CD8-positive, alpha-beta memory T cell (primary cell): Measurements from ENCODE around the gene FLACC1. TPM values are rescaled to one million over a fixed set of nuclear protein-coding genes. Genes with fewer than 3 reads are reported as not detected.

Experiments
- CTCF ChIA-PET: fragments of 350-600 bp; sonication (Branson Sonifier 250); formaldehyde crosslinking; loops from one replicate; lab custom pipeline; 2021; ENCODE audit warnings: antibody characterized with exemption; lab: Charles Lee
- POLR2A ChIA-PET: fragments of 350-600 bp; sonication (Branson Sonifier 250); formaldehyde crosslinking; loops from one replicate; lab custom pipeline; 2021; ENCODE audit warnings: antibody characterized with exemption; lab: Charles Lee
- DNase-seq, 5 donors: peaks; one replicate each; pipeline versions ENCODE4 v3.0.0 to v3.0.0-alpha.2; 2020 to 2022; ENCODE audit warnings: mixed read lengths in 1 of 5
- H3K27ac ChIP-seq: one replicate; pipeline ENCODE4 v1.7.0; 2013; ENCODE audit warnings: low read depth, mild to moderate bottlenecking, low read length, moderate library complexity
- H3K27me3 ChIP-seq: 2 replicates; pipeline ENCODE4 v1.7.0; 2013; ENCODE audit warnings: low read length, mild to moderate bottlenecking; ENCODE audit not compliant: insufficient read depth, poor library complexity, severe bottlenecking
- H3K36me3 ChIP-seq: 2 replicates; pipeline ENCODE4 v1.7.0; 2013; ENCODE audit warnings: mild to moderate bottlenecking, low read length, moderate library complexity; ENCODE audit not compliant: insufficient read depth
- H3K4me1 ChIP-seq: 2 replicates; pipeline ENCODE4 v1.7.0; 2013; ENCODE audit warnings: mild to moderate bottlenecking, low read length, moderate library complexity; ENCODE audit not compliant: insufficient read depth
- H3K4me3 ChIP-seq: 2 replicates; pipeline ENCODE4 v1.7.0; 2013; ENCODE audit warnings: mild to moderate bottlenecking, low read length
- H3K9me3 ChIP-seq: 2 replicates; pipeline ENCODE4 v1.7.0; 2013; ENCODE audit warnings: mild to moderate bottlenecking, low read length
- H3K27ac Mint-ChIP-seq, 8 donors: one replicate each; pipeline ENCODE4 v1.8.0; 2020 to 2021; ENCODE audit warnings: mixed read lengths in 8 of 8, mild to moderate bottlenecking in 6 of 8, inconsistent platforms in 3 of 8, moderate library complexity in 3 of 8
- H3K27me3 Mint-ChIP-seq, 2 donors: one replicate each; pipeline ENCODE4 v1.8.0; 2020 to 2021; ENCODE audit warnings: mixed read lengths in 2 of 2, mild to moderate bottlenecking in 1 of 2, moderate library complexity in 1 of 2
- H3K36me3 Mint-ChIP-seq, 3 donors: one replicate each; pipeline ENCODE4 v1.8.0; 2020 to 2021; ENCODE audit warnings: mixed read lengths in 3 of 3, inconsistent platforms in 1 of 3, mild to moderate bottlenecking in 1 of 3
- H3K4me1 Mint-ChIP-seq, 3 donors: one replicate each; pipeline ENCODE4 v1.8.0; 2020 to 2021; ENCODE audit warnings: mixed read lengths in 3 of 3, inconsistent platforms in 1 of 3, mild to moderate bottlenecking in 1 of 3
- H3K4me3 Mint-ChIP-seq, 7 donors: one replicate each; pipeline ENCODE4 v1.8.0; 2020 to 2021; ENCODE audit warnings: mixed read lengths in 7 of 7, mild to moderate bottlenecking in 6 of 7, moderate library complexity in 4 of 7, inconsistent platforms in 2 of 7
- H3K9me3 Mint-ChIP-seq, 5 donors: one replicate each; pipeline ENCODE4 v1.8.0; 2020 to 2022; ENCODE audit warnings: mixed read lengths in 5 of 5, mild to moderate bottlenecking in 3 of 5, moderate library complexity in 2 of 5, inconsistent platforms in 1 of 5
- polyA plus RNA-seq: library from polyadenylated mRNA; unstranded; fragments of 300-500 nt; fragmentation: Illumina TruSeq; gene quantifications from one replicate; pipeline ENCODE4 v1.2.3, GENCODE V29; 2021
- total RNA-seq, 2 experiments: library from RNA; stranded (reverse); gene quantifications; one replicate each; pipeline ENCODE4 v1.2.3, GENCODE V29; 2021

FLACC1 gene
- total and polyA plus RNA-seq, 3 experiments from 2014 or later, result 0.97 to 2.5 (median 1.8) TPM

DNA sequence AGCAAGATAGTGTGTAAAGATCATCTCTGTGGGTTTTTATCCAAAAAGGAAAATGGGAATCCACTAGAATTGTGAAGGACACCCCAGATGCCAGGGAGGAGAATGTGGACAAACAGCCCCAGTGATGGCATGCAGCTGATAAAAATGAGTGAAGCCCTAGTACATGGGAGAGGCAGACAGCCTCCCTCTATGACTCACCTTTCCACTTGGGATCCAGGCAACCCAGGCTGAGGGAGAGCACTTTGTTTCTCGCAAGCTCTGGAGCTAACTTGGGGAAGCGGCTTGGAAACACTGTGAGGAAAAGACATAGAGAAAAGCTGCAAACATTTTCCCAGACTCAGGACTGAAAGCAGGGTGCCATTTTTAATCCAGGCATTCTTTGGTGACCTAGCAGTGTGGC lies 5.3 kb upstream of the FLACC1 start:
- Mint-ChIP-seq H3K27me3 (no peaks in the 10 kb centered on the region), H3K4me1 (peaks cover 25 to 47% (median 36%) of the 10 kb centered on the region in 3 donors), H3K27ac (peak overlapping the region in 2 of 8 donors; percentile 44 to 50), H3K36me3 (peaks cover 15 to 36% (median 35%) of the 10 kb centered on the region in 3 donors), H3K4me3 (peak overlapping the region in 1 of 7 donors; percentile 56), H3K9me3 (peaks cover 0 to 12% (median 9%) of the 10 kb centered on the region in 5 donors)
- Histone ChIP-seq H3K4me3 (no peak overlapping the region), H3K36me3 (no peaks in the 10 kb centered on the region), H3K9me3 (no peaks in the 10 kb centered on the region), H3K27me3 (no peaks in the 10 kb centered on the region), H3K4me1 (peaks cover 15% of the 10 kb centered on the region), H3K27ac (no peak overlapping the region)
- POLR2A ChIA-PET, result no interaction called here
- CTCF ChIA-PET, result interaction anchor here (3.8 to 4.5 kb wide), 2 partner anchors 125 to 129 kb away, joined by 25 to 55 read pairs; no protein-coding TSS in a partner anchor
- no peak for DNase-seq

DNA sequence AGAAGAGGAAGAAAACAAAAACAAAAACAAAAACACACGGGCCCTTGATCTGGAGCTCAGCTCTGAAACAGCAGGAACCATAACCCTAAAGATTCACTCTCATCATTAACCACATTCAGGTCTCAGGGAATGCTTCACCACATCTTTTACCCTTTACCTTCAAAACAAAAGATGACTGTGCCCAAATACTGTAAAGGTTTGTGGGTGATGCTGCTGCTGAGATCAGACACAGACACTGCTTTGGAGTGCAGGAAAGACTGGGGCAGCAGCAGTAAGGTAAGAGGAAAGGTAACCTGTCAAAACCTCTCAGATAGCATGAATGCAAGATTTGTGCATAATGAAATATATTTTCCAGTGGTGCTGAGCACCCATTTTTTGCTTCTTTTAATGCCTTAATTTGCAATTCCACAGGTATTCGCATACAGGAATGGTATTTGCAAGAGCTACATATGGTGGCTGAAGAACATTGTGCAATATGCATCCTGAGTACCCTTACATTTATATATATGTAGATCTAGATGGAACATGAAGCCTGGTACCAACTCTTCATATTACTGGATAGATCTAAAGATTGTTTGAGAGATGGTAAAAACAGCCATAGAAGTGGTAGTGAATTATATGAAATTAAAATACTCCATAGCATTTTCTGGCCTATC lies 4.1 kb upstream of the FLACC1 start:
- H3K27ac Mint-ChIP-seq, result peak overlapping the region in 5 of 8 donors; percentile 6 to 78 (median 28)
- H3K4me1 Mint-ChIP-seq, result peaks cover 22 to 44% (median 41%) of the 10 kb centered on the region in 3 donors
- ChIA-PET POLR2A (no interaction called here), CTCF (no interaction called here)
- Histone ChIP-seq H3K9me3 (no peaks in the 10 kb centered on the region), H3K4me3 (no peak overlapping the region), H3K36me3 (no peaks in the 10 kb centered on the region), H3K27ac (no peak overlapping the region), H3K27me3 (no peaks in the 10 kb centered on the region), H3K4me1 (peaks cover 15% of the 10 kb centered on the region)
- H3K36me3 Mint-ChIP-seq, result peaks cover 7 to 27% (median 24%) of the 10 kb centered on the region in 3 donors
- H3K9me3 Mint-ChIP-seq, result peaks cover 0 to 2% (median 0%) of the 10 kb centered on the region in 5 donors
- DNase-seq, result no peak
- no peak overlapping the region for H3K4me3 Mint-ChIP-seq
- no peaks in the 10 kb centered on the region for H3K27me3 Mint-ChIP-seq

DNA sequence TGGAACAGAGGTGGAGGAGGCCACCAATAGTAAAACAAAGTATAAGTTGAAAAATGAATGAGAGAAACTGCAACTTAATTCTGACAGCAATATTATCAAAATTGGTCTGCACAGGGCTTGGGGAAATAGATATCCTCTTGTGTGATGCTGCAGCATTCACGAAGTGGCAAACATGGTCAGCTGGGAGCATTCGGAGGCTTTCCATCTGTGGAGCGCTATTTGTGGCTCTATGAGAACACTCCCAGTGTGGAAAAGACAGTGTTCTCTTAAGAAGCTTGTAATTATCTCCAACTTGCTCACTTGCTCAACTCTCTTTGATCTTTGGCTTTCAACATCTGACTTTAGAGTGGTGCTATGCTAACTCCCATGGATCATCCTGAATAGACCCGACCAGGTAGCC lies 3.1 kb upstream of the FLACC1 start:
- no peak overlapping the region for H3K4me3 ChIP-seq
- H3K36me3 ChIP-seq, result no peaks in the 10 kb centered on the region
- H3K27me3 ChIP-seq, result no peaks in the 10 kb centered on the region
- Mint-ChIP-seq H3K36me3 (peaks cover 7 to 27% (median 18%) of the 10 kb centered on the region in 3 donors), H3K27ac (peak overlapping the region in 2 of 8 donors; percentile 41 to 60), H3K4me1 (peaks cover 22 to 44% (median 41%) of the 10 kb centered on the region in 3 donors), H3K27me3 (no peaks in the 10 kb centered on the region), H3K9me3 (peaks cover 0 to 2% (median 0%) of the 10 kb centered on the region in 5 donors), H3K4me3 (no peak overlapping the region)
- ChIA-PET POLR2A (no interaction called here), CTCF (no interaction called here)
- no peak for DNase-seq
- no peaks in the 10 kb centered on the region for H3K9me3 ChIP-seq
- peaks cover 15% of the 10 kb centered on the region for H3K4me1 ChIP-seq
- H3K27ac ChIP-seq, result no peak overlapping the region

DNA sequence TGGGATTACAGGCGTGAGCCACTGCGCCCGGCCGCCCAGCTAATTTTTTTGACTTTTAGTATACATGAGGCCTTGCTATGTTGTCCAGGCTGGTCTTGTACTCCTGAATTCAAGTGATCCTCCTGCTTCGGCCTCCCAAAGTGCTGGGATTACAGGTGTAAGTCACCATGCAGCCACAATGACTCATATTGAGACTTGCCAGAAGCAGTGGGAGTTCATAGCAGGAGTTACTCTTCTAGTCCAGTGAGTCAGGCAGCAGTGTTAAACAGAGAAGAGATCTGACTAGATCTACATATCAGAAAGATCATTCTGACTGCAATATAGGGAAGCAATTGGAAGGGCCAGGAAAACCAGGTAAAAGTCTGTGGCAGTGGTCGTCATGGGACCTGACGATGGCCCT lies 1.5 kb upstream of the FLACC1 start:
- no peaks in the 10 kb centered on the region for H3K27me3 Mint-ChIP-seq
- ChIA-PET POLR2A (no interaction called here), CTCF (interaction anchor here (2.4 kb wide), 1 partner anchor 126 kb away, joined by 10 read pairs; no protein-coding TSS in a partner anchor)
- H3K4me1 ChIP-seq, result peaks cover 11% of the 10 kb centered on the region
- peaks cover 7 to 26% (median 12%) of the 10 kb centered on the region in 3 donors for H3K36me3 Mint-ChIP-seq
- DNase-seq, result no peak
- H3K27me3 ChIP-seq, result no peaks in the 10 kb centered on the region
- H3K4me3 ChIP-seq, result no peak overlapping the region
- H3K4me1 Mint-ChIP-seq, result peaks cover 18 to 36% (median 36%) of the 10 kb centered on the region in 3 donors
- no peaks in the 10 kb centered on the region for H3K9me3 ChIP-seq
- no peaks in the 10 kb centered on the region for H3K9me3 Mint-ChIP-seq
- H3K27ac Mint-ChIP-seq, result peak overlapping the region in 1 of 8 donors; percentile 25
- no peak overlapping the region for H3K4me3 Mint-ChIP-seq
- H3K36me3 ChIP-seq, result no peaks in the 10 kb centered on the region
- H3K27ac ChIP-seq, result no peak overlapping the region

DNA sequence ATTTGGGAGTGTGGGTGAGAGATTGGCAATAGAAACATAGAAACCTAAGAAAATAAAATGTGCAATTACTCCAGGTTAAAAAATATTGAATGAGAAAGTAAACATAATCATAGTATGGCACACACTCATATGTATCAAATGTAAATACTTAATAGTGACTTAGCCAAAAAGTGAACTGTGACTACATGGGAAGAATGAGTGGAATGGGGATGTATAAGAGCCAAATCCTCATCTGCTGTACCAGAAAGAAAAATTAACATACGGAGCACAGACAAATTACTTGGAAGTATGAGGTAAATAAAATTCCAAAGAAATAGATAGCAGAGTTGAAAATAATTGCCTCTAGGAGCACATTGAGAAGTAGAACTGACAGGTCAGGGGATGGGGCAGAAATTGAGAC lies 4.0 kb downstream of the FLACC1 start:
- Histone ChIP-seq H3K9me3 (no peaks in the 10 kb centered on the region), H3K27ac (no peak overlapping the region), H3K4me3 (no peak overlapping the region), H3K27me3 (no peaks in the 10 kb centered on the region), H3K36me3 (no peaks in the 10 kb centered on the region), H3K4me1 (no peaks in the 10 kb centered on the region)
- POLR2A ChIA-PET, result no interaction called here
- no peak overlapping the region for H3K27ac Mint-ChIP-seq
- no peaks in the 10 kb centered on the region for H3K27me3 Mint-ChIP-seq
- H3K9me3 Mint-ChIP-seq, result no peaks in the 10 kb centered on the region
- H3K4me3 Mint-ChIP-seq, result no peak overlapping the region
- H3K4me1 Mint-ChIP-seq, result peaks cover 0 to 6% (median 0%) of the 10 kb centered on the region in 3 donors
- CTCF ChIA-PET, result no interaction called here
- H3K36me3 Mint-ChIP-seq, result peaks cover 14 to 19% (median 14%) of the 10 kb centered on the region in 3 donors
- no peak for DNase-seq

DNA sequence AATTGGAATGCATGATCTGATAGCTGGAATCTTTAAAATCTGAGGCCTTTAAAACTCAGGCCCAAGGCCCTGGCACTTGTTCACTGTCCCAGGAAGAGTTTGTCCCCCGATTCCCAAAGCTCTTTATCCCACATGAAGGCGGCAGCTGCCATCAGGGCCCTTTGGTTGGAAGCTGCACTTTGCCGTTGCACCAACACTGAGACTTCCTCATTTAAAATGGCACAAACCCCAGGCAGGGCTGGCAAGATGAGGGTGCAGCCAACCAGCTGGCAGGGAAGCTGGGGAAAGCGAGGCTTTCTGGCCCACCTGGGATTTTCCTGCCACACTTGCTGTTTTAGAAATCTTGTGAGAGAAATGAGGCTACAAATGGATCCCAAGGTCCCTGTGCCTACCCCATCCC lies 6.3 kb downstream of the FLACC1 start:
- DNase-seq, result no peak
- Mint-ChIP-seq H3K9me3 (no peaks in the 10 kb centered on the region), H3K27me3 (no peaks in the 10 kb centered on the region), H3K4me1 (no peaks in the 10 kb centered on the region), H3K36me3 (peaks cover 14 to 29% (median 14%) of the 10 kb centered on the region in 3 donors), H3K27ac (peak overlapping the region in 1 of 8 donors; percentile 78), H3K4me3 (no peak overlapping the region)
- no peak overlapping the region for H3K27ac ChIP-seq
- POLR2A ChIA-PET, result no interaction called here
- no peak overlapping the region for H3K4me3 ChIP-seq
- H3K9me3 ChIP-seq, result no peaks in the 10 kb centered on the region
- no peaks in the 10 kb centered on the region for H3K27me3 ChIP-seq
- CTCF ChIA-PET, result no interaction called here
- no peaks in the 10 kb centered on the region for H3K4me1 ChIP-seq
- no peaks in the 10 kb centered on the region for H3K36me3 ChIP-seq

DNA sequence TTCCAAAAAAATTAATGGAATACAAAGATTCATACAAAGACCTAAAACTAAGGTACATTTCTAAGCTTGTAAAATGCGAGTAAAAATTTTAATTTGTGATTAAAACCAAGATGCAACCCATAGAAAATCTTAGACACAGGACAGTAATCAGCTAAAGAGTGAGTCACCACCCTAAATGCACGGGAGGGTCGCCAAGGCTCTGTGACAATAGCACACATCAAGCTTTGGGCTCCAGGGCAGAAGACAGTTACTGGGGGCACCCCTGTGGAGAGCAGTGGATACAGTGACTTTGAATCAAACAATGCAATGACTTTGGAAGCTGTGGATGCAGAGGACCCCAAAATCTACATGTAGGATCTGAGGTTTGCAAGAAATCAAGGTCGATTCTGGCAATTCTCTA lies 7.5 kb downstream of the FLACC1 start:
- no peaks in the 10 kb centered on the region for H3K27me3 ChIP-seq
- no peak overlapping the region for H3K27ac ChIP-seq
- DNase-seq, result no peak
- no peaks in the 10 kb centered on the region for H3K4me1 ChIP-seq
- no peaks in the 10 kb centered on the region for H3K27me3 Mint-ChIP-seq
- H3K36me3 Mint-ChIP-seq, result peaks cover 16 to 34% (median 21%) of the 10 kb centered on the region in 3 donors
- H3K4me3 Mint-ChIP-seq, result no peak overlapping the region
- H3K36me3 ChIP-seq, result peaks cover 1% of the 10 kb centered on the region
- no peaks in the 10 kb centered on the region for H3K9me3 ChIP-seq
- no peak overlapping the region for H3K4me3 ChIP-seq
- ChIA-PET POLR2A (no interaction called here), CTCF (no interaction called here)
- H3K4me1 Mint-ChIP-seq, result no peaks in the 10 kb centered on the region
- no peaks in the 10 kb centered on the region for H3K9me3 Mint-ChIP-seq
- H3K27ac Mint-ChIP-seq, result no peak overlapping the region

DNA sequence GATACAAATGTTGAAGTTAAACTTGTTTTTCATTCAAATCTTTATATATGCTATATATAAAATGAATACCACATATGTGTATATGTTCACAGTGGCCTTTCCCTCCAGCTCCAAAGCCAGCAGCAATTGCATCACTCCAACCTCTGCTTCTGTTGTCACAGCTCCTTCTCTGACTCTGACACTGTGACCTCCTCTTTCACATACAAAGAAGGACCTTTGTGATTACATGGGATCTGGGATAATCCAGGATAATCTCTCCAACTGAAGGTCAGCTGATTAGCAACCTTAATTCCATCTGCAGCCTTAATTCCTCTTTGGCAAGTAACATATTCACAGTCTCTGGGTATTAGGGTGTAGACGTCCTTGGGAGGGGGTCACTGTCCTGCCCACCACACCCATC lies 8.4 kb downstream of the FLACC1 start:
- Histone ChIP-seq H3K9me3 (no peaks in the 10 kb centered on the region), H3K4me3 (no peak overlapping the region), H3K4me1 (no peaks in the 10 kb centered on the region), H3K27ac (no peak overlapping the region), H3K27me3 (no peaks in the 10 kb centered on the region), H3K36me3 (peaks cover 6% of the 10 kb centered on the region)
- peak overlapping the region in 1 of 8 donors; percentile 22 for H3K27ac Mint-ChIP-seq
- no peak for DNase-seq
- H3K4me1 Mint-ChIP-seq, result no peaks in the 10 kb centered on the region
- H3K36me3 Mint-ChIP-seq, result peaks cover 19 to 40% (median 22%) of the 10 kb centered on the region in 3 donors
- ChIA-PET CTCF (no interaction called here), POLR2A (no interaction called here)
- H3K9me3 Mint-ChIP-seq, result no peaks in the 10 kb centered on the region
- H3K4me3 Mint-ChIP-seq, result no peak overlapping the region
- no peaks in the 10 kb centered on the region for H3K27me3 Mint-ChIP-seq
